Cardiac fibroblast (primary cell): ENCODE data around the gene ATP1A3.

ENCODE experiments used
- DNase-seq, 2 donors: peaks; one replicate each; pipeline versions ENCODE4 v3.0.0 to v3.0.0-alpha.2; 2010; ENCODE audit warnings: low read depth in 2 of 2
- H3K4me3 ChIP-seq, 2 donors: replicated peaks in 1 of 2; 1 replicate in 1 of 2; 2 replicates in 1 of 2; pipeline ENCODE4 v1.5.1; 2011; ENCODE audit warnings: low read depth in 2 of 2, low read length in 2 of 2, mild to moderate bottlenecking in 2 of 2, moderate library complexity in 1 of 2
- CTCF ChIP-seq: IDR thresholded peaks from one replicate; pipeline ENCODE4 v1.5.1; 2011; ENCODE audit warnings: low read depth, mild to moderate bottlenecking, low read length, inconsistent platforms

ATP1A3 gene

GRCh38 chr19:41978470-41978869 lies 15.6 kb downstream of the ATP1A3 start:
- H3K4me3 ChIP-seq: no peak overlapping the region
- TF ChIP-seq CTCF: no peak
- DNase-seq: no peak

GRCh38 chr19:41977916-41978315 lies 16.1 kb downstream of the ATP1A3 start:
- DNase-seq: no peak
- TF ChIP-seq CTCF: no peak
- no peak overlapping the region for H3K4me3 ChIP-seq

GRCh38 chr19:41974652-41975051 lies 19.4 kb downstream of the ATP1A3 start:
- no peak for DNase-seq
- H3K4me3 ChIP-seq: no peak overlapping the region
- TF ChIP-seq CTCF: no peak

- no peak for TF ChIP-seq CTCF
- no peak for DNase-seq
- no peak overlapping the region for H3K4me3 ChIP-seq
Observed at GRCh38 chr19:41971363-41971762, 22.7 kb downstream of the ATP1A3 start.

GRCh38 chr19:41969772-41970458 lies 24.1 kb downstream of the ATP1A3 start:
- no peak for TF ChIP-seq CTCF
- DNase-seq: no peak
- no peak overlapping the region for H3K4me3 ChIP-seq

GRCh38 chr19:41968751-41969595 lies 25.1 kb downstream of the ATP1A3 start:
- TF ChIP-seq CTCF: no peak
- no peak for DNase-seq
- no peak overlapping the region for H3K4me3 ChIP-seq
